Lower lobe of right lung (tissue), 2 donors: ENCODE data around the gene CDH23. TPM values are rescaled to one million over a fixed set of nuclear protein-coding genes. Genes with fewer than 3 reads are reported as not detected.

ENCODE experiments used
- ATAC-seq, 2 donors: fragments of 200-7000 bp; cut with Tn5 transposase; one replicate each; pipeline ENCODE4 v1.9.1; 2020 to 2022; ENCODE audit warnings: mild to moderate bottlenecking in 2 of 2, moderate library complexity in 2 of 2
- DNase-seq: peaks from one replicate; pipeline ENCODE4 v3.0.0-alpha.2; 2020
- H3K27ac ChIP-seq: fragments of 200-600 bp; one replicate; pipeline ENCODE4 v1.8.0; 2022
- H3K27me3 ChIP-seq: fragments of 200-600 bp; one replicate; pipeline ENCODE4 v1.8.0; 2022; ENCODE audit warnings: low read depth
- H3K36me3 ChIP-seq: fragments of 200-600 bp; one replicate; pipeline ENCODE4 v1.8.0; 2022; ENCODE audit warnings: mild to moderate bottlenecking
- H3K4me1 ChIP-seq: fragments of 200-600 bp; one replicate; pipeline ENCODE4 v1.8.0; 2022
- H3K4me3 ChIP-seq: fragments of 200-600 bp; one replicate; pipeline ENCODE4 v1.8.0; 2022; ENCODE audit warnings: mild to moderate bottlenecking
- H3K9me3 ChIP-seq: fragments of 200-600 bp; one replicate; pipeline ENCODE4 v1.8.0; 2022
- CTCF ChIP-seq: fragments of 200-600 bp; IDR thresholded peaks from one replicate; pipeline ENCODE4 v1.8.0; 2022; ENCODE audit warnings: antibody characterized with exemption, mild to moderate bottlenecking
- intact Hi-C: fragments of 100-400 bp; cut with DNase I; formaldehyde crosslinking; loops from one replicate; pipeline ENCODE4 v1.11.0; 2022
- total RNA-seq: library from RNA; stranded (reverse); fragmentation: NEBNext Ultra II Directional; extraction: Animal tissue kit (Norgen Biotek cat#: 25700); gene quantifications from one replicate; pipeline ENCODE4 v1.2.1, GENCODE V29; 2021
- donor health status: DM: no; HTN: yes; CAD: no; lungs with severe emphysema.

Gene CDH23
- total RNA-seq, 1 donor from 2014 or later, result 9.4 TPM

DNA sequence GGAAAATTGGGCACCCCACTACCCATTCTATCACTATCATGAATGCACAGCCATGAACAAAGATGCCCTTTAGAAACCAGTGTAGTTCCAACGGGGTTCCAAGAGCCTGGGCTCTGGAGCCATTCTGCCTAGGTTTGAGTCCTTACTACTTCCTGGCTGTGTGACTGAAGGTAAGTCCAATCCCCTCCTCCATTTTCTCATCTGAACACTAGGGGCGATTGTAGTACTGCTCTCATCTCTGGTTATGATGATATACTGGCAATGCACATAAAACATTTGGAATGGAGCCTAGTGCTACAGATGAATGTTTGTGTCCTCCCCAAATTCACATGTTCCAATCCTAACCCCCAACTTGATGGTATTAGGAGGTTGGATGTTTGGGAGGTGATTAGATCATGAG, 28.1 kb upstream of the CDH23 start:
- no peak overlapping the region for H3K27ac ChIP-seq
- H3K36me3 ChIP-seq, result no peaks in the 10 kb centered on the region
- DNase-seq (no peak), ATAC-seq (no peak)
- H3K4me3 ChIP-seq, result no peak overlapping the region
- intact Hi-C loops, result no loop called here
- TF ChIP-seq CTCF, result no peak
- no peaks in the 10 kb centered on the region for H3K9me3 ChIP-seq
- peaks cover 32% of the 10 kb centered on the region for H3K4me1 ChIP-seq
- no peaks in the 10 kb centered on the region for H3K27me3 ChIP-seq

GRCh38 chr10:71369602-71370001, 27.1 kb upstream of the CDH23 start:
- intact Hi-C loops, result no loop called here
- DNase-seq (no peak), ATAC-seq (no peak)
- Histone ChIP-seq H3K4me3 (no peak overlapping the region), H3K9me3 (no peaks in the 10 kb centered on the region), H3K36me3 (no peaks in the 10 kb centered on the region), H3K4me1 (peaks cover 36% of the 10 kb centered on the region), H3K27ac (no peak overlapping the region), H3K27me3 (no peaks in the 10 kb centered on the region)
- no peak for TF ChIP-seq CTCF

DNA sequence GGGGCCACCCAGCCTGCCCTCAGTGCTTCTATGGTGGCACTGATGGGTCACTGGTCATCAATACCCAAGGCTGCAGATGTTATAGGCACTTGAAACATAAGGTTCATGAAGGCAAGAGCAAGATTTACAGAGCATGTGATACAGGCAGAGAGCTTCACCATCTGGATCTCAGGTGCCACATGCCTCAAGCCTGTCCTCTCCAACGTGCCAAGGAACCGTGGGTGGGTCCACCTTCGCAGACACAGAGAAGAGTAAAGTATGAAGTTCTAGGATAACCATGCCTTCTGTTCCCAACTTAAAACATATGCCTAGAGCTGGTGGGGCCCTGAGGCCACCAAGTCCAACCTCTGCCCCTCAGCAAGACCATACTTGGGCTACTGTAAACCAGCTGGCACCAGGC, 26.7 kb upstream of the CDH23 start:
- Histone ChIP-seq H3K4me3 (no peak overlapping the region), H3K27ac (no peak overlapping the region), H3K36me3 (no peaks in the 10 kb centered on the region), H3K4me1 (peaks cover 36% of the 10 kb centered on the region), H3K27me3 (no peaks in the 10 kb centered on the region), H3K9me3 (no peaks in the 10 kb centered on the region)
- intact Hi-C loops, result no loop called here
- ATAC-seq (no peak), DNase-seq (no peak)
- no peak for TF ChIP-seq CTCF

- Histone ChIP-seq H3K9me3 (no peaks in the 10 kb centered on the region), H3K4me1 (peaks cover 41% of the 10 kb centered on the region), H3K36me3 (no peaks in the 10 kb centered on the region), H3K4me3 (no peak overlapping the region), H3K27me3 (no peaks in the 10 kb centered on the region), H3K27ac (peak overlapping the region; percentile 56)
- peak; percentile 55 to 56 for ATAC-seq
- intact Hi-C loops, result no loop called here
- TF ChIP-seq CTCF, result no peak
- DNase-seq, result no peak
These were observed 25.0 kb upstream of the CDH23 start for GRCh38 chr10:71371750-71372166.

DNA sequence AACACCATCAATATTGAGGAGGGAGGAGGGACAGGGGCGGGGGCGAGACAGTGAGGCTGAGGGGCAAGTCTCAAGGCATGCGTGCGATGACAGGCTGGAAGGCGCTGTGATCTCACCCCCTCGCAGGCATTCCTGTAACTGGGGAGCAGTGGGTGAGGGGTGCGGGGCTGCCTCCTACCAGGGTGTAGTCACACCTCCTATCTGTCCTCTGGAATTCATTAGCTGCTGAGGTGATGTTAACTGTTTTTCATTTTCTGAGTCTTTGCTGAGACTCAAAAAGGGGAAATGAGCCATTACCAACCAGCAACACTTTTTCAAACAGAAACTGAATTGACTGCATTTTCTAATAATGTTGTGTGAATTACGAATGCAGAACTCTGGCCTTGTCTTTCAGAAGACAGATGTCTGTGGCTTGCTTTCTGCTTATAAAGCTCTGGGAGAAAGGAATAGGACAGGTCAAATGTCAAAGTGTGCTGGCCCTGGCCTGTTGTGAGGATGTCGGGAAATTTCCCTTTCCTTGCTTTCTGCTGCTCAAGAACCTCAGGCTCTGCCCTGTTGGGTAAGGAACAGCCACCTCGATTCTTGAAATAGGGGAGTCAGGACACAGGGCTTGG, 23.7 kb upstream of the CDH23 start:
- TF ChIP-seq CTCF, result no peak
- intact Hi-C loops, result no loop called here
- no peaks in the 10 kb centered on the region for H3K27me3 ChIP-seq
- peaks cover 43% of the 10 kb centered on the region for H3K4me1 ChIP-seq
- no peaks in the 10 kb centered on the region for H3K9me3 ChIP-seq
- no peak for ATAC-seq
- peak overlapping the region; percentile 56 for H3K27ac ChIP-seq
- no peaks in the 10 kb centered on the region for H3K36me3 ChIP-seq
- DNase-seq, result no peak
- H3K4me3 ChIP-seq, result no peak overlapping the region
